ENCODE data around the gene ARHGAP8. TPM values are rescaled to one million over a fixed set of nuclear protein-coding genes. Genes with fewer than 3 reads are reported as not detected.

ARHGAP8 gene
- total RNA-seq, 2 donors from 2014 or later = 0.24 TPM; not detected in 1

- Histone ChIP-seq H3K4me1 (peaks cover 0 to 5% of the 10 kb centered on the region in 2 donors), H3K9me3 (no peaks in the 10 kb centered on the region), H3K27ac (no peak overlapping the region), H3K36me3 (no peaks in the 10 kb centered on the region), H3K4me3 (no peak overlapping the region), H3K27me3 (no peaks in the 10 kb centered on the region)
- DNase-seq (ENCODE audit: low spot score) = no peak
- no peak for TF ChIP-seq CTCF (IDR thresholded peaks at IDR 0.05)
Observed at GRCh38 chr22:44711690-44712555, 40.5 kb upstream of the ARHGAP8 start.

- no peaks in the 10 kb centered on the region for H3K36me3 ChIP-seq
- peaks cover 0 to 5% of the 10 kb centered on the region in 2 donors for H3K4me1 ChIP-seq
- H3K27ac ChIP-seq = no peak overlapping the region
- no peak for DNase-seq (ENCODE audit: low spot score)
- TF ChIP-seq CTCF (IDR thresholded peaks at IDR 0.05) = no peak
- no peaks in the 10 kb centered on the region for H3K9me3 ChIP-seq
- no peaks in the 10 kb centered on the region for H3K27me3 ChIP-seq
- no peak overlapping the region for H3K4me3 ChIP-seq
Observed at GRCh38 chr22:44712962-44713361, 39.4 kb upstream of the ARHGAP8 start.

DNA sequence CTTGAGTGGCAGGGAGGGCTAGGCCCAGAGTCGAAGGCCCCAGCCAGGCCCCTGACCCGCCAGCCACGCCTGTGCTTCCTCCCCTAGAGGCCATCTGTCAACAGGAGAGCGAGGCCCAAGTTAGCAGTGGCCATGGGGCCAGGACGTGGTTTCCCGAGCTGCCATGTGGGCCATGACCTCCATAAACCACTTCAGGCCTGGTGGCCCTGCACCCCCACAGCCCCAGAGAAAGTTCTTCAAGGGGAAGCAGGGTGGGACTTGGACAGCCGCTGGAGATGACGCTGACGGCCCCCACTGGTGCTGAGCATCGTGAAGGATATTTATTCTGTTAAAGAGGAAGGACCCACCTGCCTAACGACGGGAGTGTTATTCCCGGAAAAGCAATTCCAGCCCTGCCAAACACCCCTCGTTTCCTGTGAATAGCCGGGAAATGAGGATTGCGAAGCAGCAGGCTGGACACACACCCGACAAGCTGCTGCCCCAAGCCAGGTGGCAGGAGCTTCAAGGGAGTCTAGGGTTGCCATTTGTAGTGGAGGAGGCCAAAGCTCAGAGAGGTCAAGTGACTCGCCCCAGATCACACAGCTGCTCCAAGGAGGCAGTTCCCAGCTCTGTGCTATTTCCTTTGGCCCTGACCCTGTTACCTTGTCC is 37.5 kb upstream of the ARHGAP8 start:
- Histone ChIP-seq H3K4me3 (no peak overlapping the region), H3K4me1 (peaks cover 0 to 5% of the 10 kb centered on the region in 2 donors), H3K27me3 (no peaks in the 10 kb centered on the region), H3K36me3 (no peaks in the 10 kb centered on the region), H3K27ac (no peak overlapping the region), H3K9me3 (no peaks in the 10 kb centered on the region)
- TF ChIP-seq CTCF (IDR thresholded peaks at IDR 0.05) = no peak
- no peak for DNase-seq (ENCODE audit: low spot score)

- Histone ChIP-seq H3K27ac (no peak overlapping the region), H3K9me3 (no peaks in the 10 kb centered on the region), H3K4me3 (no peak overlapping the region), H3K27me3 (no peaks in the 10 kb centered on the region), H3K4me1 (no peaks in the 10 kb centered on the region), H3K36me3 (no peaks in the 10 kb centered on the region)
- DNase-seq (ENCODE audit: low spot score) = no peak
- TF ChIP-seq CTCF (IDR thresholded peaks at IDR 0.05) = no peak
Observed at GRCh38 chr22:44718418-44718817, 34.0 kb upstream of the ARHGAP8 start.

DNA sequence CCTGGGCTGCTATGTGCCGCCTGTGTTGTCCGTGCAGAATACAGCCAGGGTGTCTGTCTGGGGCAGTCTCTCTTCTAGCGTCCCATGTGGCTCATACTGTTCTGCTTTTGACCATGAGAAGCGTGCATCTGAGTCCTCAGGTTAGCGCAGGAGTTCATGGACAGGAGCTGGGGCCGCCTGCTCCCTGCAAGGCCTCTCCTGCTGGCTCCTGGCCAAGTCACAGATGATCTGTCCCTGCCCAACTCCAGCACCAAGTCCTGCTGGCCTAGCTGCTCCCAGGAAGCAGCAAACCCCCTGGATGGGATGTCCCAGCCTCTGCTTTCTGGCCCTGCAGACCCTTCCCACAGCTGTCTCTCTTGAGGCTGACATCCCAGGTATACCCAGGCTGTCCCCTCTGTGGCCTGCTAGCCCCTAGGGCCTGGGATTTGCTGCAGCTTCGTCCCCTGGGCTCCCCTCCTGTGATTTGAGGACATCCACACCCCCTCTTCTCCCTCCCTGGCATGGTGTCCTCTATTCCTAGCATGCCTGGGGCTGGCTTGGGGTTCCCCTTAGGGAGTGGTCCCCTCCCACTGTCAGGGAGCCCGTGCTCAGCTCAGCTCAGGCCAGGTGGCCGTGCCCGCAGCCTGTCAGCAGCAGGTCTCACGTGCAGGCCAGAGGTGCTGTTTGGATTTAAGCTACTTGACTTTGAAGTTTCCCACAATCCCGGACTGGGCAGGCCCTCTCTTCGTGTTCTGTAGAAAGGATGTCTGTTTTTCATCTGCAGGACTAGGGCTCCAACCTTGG is 32.6 kb upstream of the ARHGAP8 start:
- H3K36me3 ChIP-seq = no peaks in the 10 kb centered on the region
- no peaks in the 10 kb centered on the region for H3K4me1 ChIP-seq
- no peak overlapping the region for H3K27ac ChIP-seq
- H3K27me3 ChIP-seq = no peaks in the 10 kb centered on the region
- no peak overlapping the region for H3K4me3 ChIP-seq
- no peak for TF ChIP-seq CTCF (IDR thresholded peaks at IDR 0.05)
- H3K9me3 ChIP-seq = no peaks in the 10 kb centered on the region
- DNase-seq (ENCODE audit: low spot score) = no peak

All from right atrium auricular region (tissue), 2 donors.